ENCODE measurements around the gene ZNF260. TPM values are rescaled to one million over a fixed set of nuclear protein-coding genes. Genes with fewer than 3 reads are reported as not detected.

Gene ZNF260
- total RNA-seq, 8 experiments from 2014 or later, result 7.8 to 38.1 (median 28.4) TPM

- Histone ChIP-seq H3K27ac (no peak overlapping the region), H3K4me3 (no peak overlapping the region), H3K4me1 (replicated peaks in 1 of 2) (peaks cover 4 to 6% of the 10 kb centered on the region in 2 donors)
- in situ Hi-C loops (cut with MboI; ENCODE audit: low pct_unique_long_range_greater_than_20kb in 2 of 9, low sequenced_read_pairs in 9 of 9, unreplicated experiment in 9 of 9), result no loop called here
- 92 to 100% (median 93%) methylated on average over 3 to 6 of the region's 6 CpGs; no CpG with 5 or more reads in 1 of the 10 experiments for WGBS, 10 experiments
- ATAC-seq (replicated peaks in 6 of 8), result no peak
These were observed 44.4 kb downstream of the ZNF260 start for GRCh38 chr19:36483653-36484052.

DNA sequence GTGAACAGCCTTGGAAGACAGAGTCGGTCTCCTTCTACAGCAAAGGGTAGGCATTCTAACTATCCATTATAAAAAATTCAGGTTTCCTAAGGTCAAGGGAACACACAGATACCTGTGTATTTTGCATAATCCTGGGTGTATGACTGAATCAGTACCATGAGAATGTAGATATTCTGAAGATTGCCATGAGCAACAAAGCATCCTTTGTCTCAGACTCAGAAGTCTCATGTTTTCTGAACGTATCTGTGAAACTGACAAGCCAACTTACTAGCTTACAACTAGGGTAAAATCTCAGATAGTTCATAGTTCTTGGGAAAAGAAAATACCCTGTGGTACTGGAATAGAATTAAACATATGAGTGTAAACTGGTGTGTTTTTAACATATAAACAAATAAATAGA, 45.2 kb downstream of the ZNF260 start:
- no peak for ATAC-seq (replicated peaks in 6 of 8)
- Histone ChIP-seq H3K4me1 (replicated peaks in 1 of 2) (no peaks in the 10 kb centered on the region), H3K4me3 (no peak overlapping the region), H3K27ac (no peak overlapping the region)
- 86 to 100% (median 100%) methylated on average over 1 to 2 of the region's 2 CpGs; no CpG with 5 or more reads in 2 of the 10 experiments for WGBS, 10 experiments
- in situ Hi-C loops (cut with MboI; ENCODE audit: low pct_unique_long_range_greater_than_20kb in 2 of 9, low sequenced_read_pairs in 9 of 9, unreplicated experiment in 9 of 9), result no loop called here

Other genes starting within 250 kb of the ZNF260 start
- 10 to 100 TPM in 4 of 8 experiments, 1 to 10 TPM in 4; 2.1 to 13.8 (median 10.6) TPM for gene ZFP14, start 149.1 kb downstream of the ZNF260 start, total RNA-seq
- gene ZFP82, start 109.6 kb downstream of the ZNF260 start, total RNA-seq, result 10 to 100 TPM in 5 of 8 experiments, 1 to 10 TPM in 3; 3.3 to 14.9 (median 12.5) TPM
- gene ZNF566, start 38.7 kb downstream of the ZNF260 start, total RNA-seq, result 10 to 100 TPM in 7 of 8 experiments, 1 to 10 TPM in 1; 9.1 to 21.9 (median 19.1) TPM
- gene ZNF529, start 45.0 kb upstream of the ZNF260 start, total RNA-seq, result 10 to 100 TPM in 7 of 8 experiments, 1 to 10 TPM in 1; 8.7 to 29.3 (median 20.1) TPM
- gene ZNF382, start 77.0 kb upstream of the ZNF260 start, total RNA-seq, result 10 to 100 TPM in 5 of 8 experiments, 1 to 10 TPM in 2, under 1 TPM in 1; 0.45 to 40.1 (median 19.7) TPM
- gene ZNF461, start 138.6 kb upstream of the ZNF260 start, total RNA-seq, result 10 to 100 TPM in 6 of 8 experiments, 1 to 10 TPM in 2; 5.2 to 15.3 (median 11.4) TPM
- gene ZNF567, start 159.3 kb upstream of the ZNF260 start, total RNA-seq, result 10 to 100 TPM in 1 of 8 experiments, 1 to 10 TPM in 7; 4.3 to 10.2 (median 8.8) TPM
- gene ZNF850, start 244.5 kb upstream of the ZNF260 start, total RNA-seq, result 1 to 10 TPM in 7 of 8 experiments, under 1 TPM in 1; 0.41 to 4.2 (median 1.9) TPM